Stimulated activated CD4-positive, alpha-beta T cell treated with anti-CD3 and anti-CD28 coated beads, Interleukin-15, amount 100 ng/mL, for 24 hours (primary cell): ENCODE results near the gene ERICH6.
A peak's percentile ranks its signal among the peaks of the same experiment; 100 is the strongest.

Experiments
- DNase-seq: peaks from one replicate; pipeline ENCODE4 v3.0.0-alpha.2; 2020

Gene ERICH6

GRCh38 chr3:150703756-150704344 is at the start of gene ERICH6:
TSS of gene ERICH6 (minus strand) at chr3:150703920. CDS start at chr3:150703898, 22 bp downstream.
- DNase-seq: peak; percentile 90

- no peak for DNase-seq
These were observed 48.1 kb upstream of the ERICH6 start for GRCh38 chr3:150751781-150752263.

DNA sequence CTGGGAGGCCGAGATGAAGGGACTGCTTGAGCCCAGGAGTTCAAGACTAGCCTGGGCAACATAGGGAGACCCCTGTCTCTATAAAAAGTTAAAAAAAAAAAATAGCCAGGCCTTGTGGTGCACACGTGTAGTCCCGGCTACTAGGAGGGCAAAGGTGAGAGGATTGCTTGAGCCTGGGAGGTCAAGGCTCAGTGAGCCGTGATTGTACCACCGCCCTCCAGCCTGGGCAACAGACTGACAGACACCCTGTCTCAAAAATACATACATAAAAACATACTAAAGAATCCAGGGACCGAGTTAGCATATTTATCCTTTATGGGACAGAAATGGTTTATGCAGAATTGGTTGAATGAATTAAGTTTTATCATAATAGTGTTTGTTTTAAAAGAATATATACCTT is 45.5 kb upstream of the ERICH6 start:
- DNase-seq: no peak

DNA sequence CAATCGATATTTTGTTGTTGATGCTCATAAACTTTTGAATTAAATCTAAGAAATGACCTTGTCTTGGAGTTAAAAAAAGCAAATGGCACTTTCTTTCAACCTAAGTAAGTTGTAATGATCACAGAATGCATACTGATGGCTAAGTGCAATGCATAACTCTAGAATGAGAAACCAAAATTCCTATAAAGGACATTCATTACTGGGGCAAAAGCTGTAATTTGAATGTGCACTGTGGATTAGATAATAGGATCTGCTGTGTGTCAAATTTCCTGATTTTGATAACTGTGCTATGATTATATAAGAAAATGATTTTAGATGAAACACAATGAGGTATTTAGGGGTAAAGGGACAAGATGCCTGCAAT is 44.9 kb upstream of the ERICH6 start:
- no peak for DNase-seq

GRCh38 chr3:150747886-150748683 is 44.4 kb upstream of the ERICH6 start:
- no peak for DNase-seq

DNA sequence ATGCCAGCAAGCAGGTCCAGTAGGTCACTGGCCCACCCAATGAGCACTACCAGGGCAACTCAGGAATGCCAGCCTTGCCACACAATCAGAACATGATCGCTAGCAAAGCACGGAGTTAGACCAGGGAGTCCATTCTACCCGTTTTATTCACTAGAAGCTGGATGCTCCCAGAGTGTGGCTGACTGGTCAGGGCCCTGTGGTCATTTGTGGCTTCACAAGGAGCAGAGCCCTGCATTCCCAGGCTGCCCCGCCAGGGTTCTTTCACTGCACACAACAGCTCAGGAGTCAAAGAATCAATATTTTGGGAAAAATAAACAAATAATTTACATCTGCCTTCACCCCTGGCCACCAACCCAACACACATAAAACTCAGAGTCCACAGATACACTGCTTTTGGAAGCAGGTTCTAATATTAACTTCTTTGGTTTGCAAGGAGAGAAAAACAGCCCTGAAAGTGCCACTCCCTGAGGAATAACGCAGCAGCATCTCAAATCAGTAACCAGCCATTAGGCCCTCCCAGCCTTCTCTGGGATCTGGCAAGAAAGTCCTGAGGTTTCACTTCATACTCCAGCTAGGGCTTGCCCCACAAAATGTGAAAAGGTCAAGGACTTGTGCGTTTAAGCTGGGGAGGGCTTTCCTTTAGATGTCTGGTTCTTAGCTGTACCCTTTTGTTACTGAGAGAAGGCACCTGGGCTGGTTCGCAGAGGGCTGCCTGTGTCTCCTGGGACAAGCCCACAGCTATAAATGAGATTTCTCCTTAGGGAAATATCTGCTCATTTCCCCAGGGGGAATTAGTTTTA is 43.3 kb upstream of the ERICH6 start:
- DNase-seq: no peak

- no peak for DNase-seq
These were observed 42.1 kb upstream of the ERICH6 start for GRCh38 chr3:150745832-150746231.

- DNase-seq: no peak
These were observed 41.1 kb upstream of the ERICH6 start for GRCh38 chr3:150744919-150745211.

DNA sequence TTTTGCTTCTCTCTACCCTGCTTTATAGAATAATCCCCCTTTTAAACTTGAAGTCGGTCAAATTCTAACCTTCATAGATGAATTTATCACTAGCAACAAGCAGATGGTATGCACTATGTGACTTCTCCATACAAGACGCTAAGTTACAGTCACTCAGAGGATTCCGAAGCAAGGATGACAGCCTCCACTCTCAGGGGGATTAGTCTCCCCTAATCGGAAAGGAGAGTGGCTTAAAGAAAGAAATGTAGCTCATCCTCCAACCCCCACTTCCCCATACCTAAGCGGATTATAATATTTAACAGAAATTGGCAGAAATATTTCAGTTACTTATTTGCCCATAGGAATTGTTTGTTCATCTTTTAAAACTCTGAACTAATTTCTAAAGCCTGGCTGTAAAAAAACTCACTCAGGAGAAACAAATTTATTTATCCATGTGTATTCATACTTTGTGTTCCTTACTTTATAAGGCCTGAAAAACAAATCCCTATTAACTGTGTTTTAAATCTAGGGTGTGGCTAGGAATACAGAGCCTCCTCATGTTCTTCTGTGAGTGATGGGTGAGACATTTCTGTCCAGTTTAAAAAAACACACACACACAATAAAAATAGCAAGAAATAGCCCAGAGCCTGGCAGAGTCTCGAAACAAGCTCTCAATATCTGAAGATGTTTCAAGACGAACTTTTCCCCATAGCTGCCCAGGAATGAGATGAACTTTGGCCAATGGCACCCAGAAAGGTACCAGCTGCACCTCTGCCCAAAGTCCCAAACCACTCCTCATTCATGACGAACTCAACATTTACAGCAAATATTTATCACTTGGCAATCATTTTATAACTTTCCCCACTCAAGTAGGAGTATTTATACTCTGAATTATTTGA is 40.6 kb upstream of the ERICH6 start:
- DNase-seq: no peak

- no peak for DNase-seq
These were observed 39.8 kb upstream of the ERICH6 start for GRCh38 chr3:150743508-150743907.

GRCh38 chr3:150742679-150743078 is 39.0 kb upstream of the ERICH6 start:
- DNase-seq: no peak

DNA sequence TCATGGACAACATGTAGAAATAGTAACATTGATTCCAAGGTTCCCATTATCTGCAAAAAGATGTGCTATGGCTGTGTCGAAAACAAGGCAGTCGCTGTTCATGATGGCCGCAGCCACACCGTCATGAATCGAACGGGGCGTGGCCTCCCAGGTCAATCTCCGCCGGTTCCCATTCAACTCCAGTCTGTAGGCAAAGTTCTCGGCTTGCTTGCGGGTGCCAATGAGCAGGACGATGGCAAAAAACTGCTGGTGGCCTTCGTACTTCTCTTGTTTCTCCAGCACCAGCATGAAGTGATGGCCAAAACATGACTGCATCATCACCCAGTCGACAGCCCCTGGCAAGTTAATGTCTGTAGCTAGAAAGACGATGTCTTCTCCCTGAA is 38.4 kb upstream of the ERICH6 start:
- no peak for DNase-seq

DNA sequence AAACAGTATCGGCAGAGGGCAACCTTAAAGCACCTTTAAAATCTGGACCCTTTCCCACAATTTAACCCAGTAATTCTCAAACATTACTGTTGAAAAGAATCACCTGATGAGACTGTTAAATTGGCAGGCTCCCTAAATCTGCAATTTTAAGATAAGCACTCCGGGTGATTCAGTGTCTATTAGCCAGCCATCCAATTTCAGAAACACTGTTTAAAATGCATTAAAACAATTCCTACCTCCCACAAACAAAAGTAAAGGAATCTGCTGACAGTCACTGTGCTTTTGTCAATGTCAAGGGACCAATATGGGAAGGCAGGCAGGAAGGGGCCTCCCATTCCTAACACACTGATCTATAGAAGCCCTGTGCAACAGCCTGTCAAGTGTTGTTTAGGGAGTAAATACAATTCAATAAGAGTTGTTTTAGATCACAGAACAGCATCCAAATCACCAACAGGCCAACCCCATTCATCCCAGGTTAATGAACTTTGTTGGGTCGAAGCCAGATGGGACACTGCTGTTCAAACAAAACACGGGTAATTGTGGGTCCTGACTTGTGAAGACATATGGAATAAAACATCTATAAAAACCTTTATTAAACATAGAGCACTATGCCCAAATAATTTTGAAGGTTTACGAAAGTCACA is 37.9 kb upstream of the ERICH6 start:
- no peak for DNase-seq

DNA sequence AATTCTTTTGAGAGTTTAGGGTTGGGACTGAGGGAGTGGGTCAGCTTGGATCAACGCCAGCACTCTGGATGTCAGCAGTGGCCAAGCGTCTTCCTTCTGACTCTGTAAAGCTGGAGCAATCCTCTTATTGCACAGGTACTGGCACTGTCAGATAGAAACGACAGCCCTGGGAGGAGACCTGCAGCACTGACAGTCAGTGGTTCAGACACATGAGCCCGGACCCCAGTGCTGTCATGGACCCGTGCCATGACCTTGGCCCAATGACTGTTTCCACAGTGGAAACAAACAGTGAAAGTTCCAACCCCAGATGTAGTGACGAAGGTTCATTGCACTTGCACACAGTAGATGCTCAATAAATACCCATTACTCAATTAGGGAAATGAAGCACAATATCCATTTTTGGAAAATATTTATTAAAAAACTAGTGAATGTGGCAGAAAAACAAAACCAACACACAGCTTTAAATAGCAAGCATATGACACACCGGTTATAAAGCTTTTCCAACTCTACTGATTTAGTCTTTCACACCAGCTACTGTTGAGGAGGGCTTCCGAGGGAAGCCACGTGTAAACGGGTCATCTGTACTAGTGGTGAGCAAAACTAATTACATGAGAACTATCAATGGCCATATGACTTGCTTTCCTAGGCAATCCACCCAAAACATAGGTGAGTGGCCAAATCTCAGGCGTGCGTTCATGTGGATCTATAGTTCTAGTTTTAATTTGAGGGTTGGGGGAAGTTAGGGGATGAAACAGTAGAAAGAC is 37.2 kb upstream of the ERICH6 start:
- DNase-seq: peak; percentile 68

GRCh38 chr3:150739877-150740645 is 36.3 kb upstream of the ERICH6 start:
- DNase-seq: peak; percentile 49

GRCh38 chr3:150739200-150739863 is 35.6 kb upstream of the ERICH6 start:
- no peak for DNase-seq

- no peak for DNase-seq
These were observed 35.0 kb upstream of the ERICH6 start for GRCh38 chr3:150738688-150739087.

DNA sequence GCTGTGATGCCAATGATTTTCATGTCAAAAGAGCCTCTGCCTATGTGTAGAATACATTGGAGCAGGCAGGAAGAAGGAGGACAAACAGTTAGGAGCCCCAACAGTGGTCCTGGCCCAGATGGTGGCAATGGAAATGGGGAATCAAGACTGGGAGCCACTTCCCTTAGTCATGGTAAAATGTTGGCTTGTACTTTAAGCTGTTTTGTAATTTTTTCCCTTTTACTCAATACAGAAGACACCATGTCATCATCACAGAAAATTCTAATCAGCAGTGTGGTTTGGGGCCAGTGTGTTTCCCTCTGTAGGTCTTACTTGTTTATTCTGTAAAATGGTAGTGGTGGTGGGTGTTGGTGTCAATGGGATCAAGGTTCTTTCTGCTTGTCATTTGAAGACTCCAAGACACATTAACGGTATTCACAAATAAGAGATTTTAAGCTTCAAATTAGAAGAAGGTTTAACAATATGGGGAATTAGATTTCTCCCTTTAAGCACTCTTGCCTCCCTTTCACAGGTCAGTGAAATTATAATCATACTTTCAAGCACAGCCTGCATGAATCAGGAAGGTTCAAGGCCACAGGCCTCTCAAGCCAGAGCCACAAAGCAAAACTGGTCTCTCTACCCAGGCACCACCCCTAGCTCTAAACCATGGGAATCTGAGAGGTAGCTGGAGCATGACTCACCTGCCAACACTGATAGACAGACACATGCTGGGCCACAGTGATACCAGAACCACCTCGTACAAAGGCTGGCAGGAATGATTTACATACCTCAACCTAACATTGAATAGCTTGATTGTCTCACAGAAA is 34.4 kb upstream of the ERICH6 start:
- DNase-seq: peak; percentile 67
